WTC11 (cell line): ENCODE data around the gene KCNK15.

Experiments
- IRF2 ChIP-seq: sonication (generic); formaldehyde crosslinking; IDR thresholded peaks from 2 replicates; pipeline ENCODE4 v1.8.0; 2022; ENCODE audit warnings: low read depth, missing genetic modification reagents, borderline replicate concordance
- NFYB ChIP-seq: sonication (generic); formaldehyde crosslinking; conservative IDR thresholded peaks from 2 replicates; pipeline ENCODE4 v1.8.0; 2022; ENCODE audit warnings: low read depth, missing genetic modification reagents
- RELA ChIP-seq: sonication (generic); formaldehyde crosslinking; IDR thresholded peaks from 2 replicates; pipeline ENCODE4 v1.8.1; 2022; ENCODE audit warnings: missing genetic modification reagents, mild to moderate bottlenecking, borderline replicate concordance
- TEAD4 ChIP-seq: sonication (generic); formaldehyde crosslinking; IDR thresholded peaks from 2 replicates; pipeline ENCODE4 v1.8.0; 2022; ENCODE audit warnings: mild to moderate bottlenecking, missing genetic modification reagents
- TP53 ChIP-seq: sonication (generic); formaldehyde crosslinking; IDR thresholded peaks from 2 replicates; pipeline ENCODE4 v1.8.1; 2023; ENCODE audit warnings: mild to moderate bottlenecking, missing genetic modification reagents
- ZBTB21 ChIP-seq: sonication (generic); formaldehyde crosslinking; IDR thresholded peaks from 2 replicates; pipeline ENCODE4 v1.8.1; 2023; ENCODE audit warnings: mild to moderate bottlenecking, missing genetic modification reagents, borderline replicate concordance
- ZNF396 ChIP-seq: fragments of 250-450 bp; sonication (Bioruptor Pico); IDR thresholded peaks from 2 replicates; pipeline ENCODE4 v1.8.0; 2021; ENCODE audit warnings: mild to moderate bottlenecking, moderate library complexity, borderline replicate concordance
- ZNF416 ChIP-seq: fragments of 250-450 bp; sonication (Bioruptor Pico); IDR thresholded peaks from 2 replicates; pipeline ENCODE4 v1.9.0; 2021; ENCODE audit warnings: mild to moderate bottlenecking, inconsistent platforms
- TF ChIP-seq, protein P1 (sequence below): fragments of 200-600 bp; IDR thresholded peaks from 2 replicates; pipeline ENCODE4 v1.8.0; 2022; ENCODE audit warnings: antibody characterized with exemption
- TF ChIP-seq, protein P2 (sequence below): sonication (generic); formaldehyde crosslinking; IDR thresholded peaks from 2 replicates; pipeline ENCODE4 v1.8.0; 2022; ENCODE audit warnings: mild to moderate bottlenecking, missing genetic modification reagents
- TF ChIP-seq, protein P3 (sequence below): sonication (generic); formaldehyde crosslinking; conservative IDR thresholded peaks from 2 replicates; pipeline ENCODE4 v1.8.1; 2022; ENCODE audit warnings: mild to moderate bottlenecking, missing genetic modification reagents
- TF ChIP-seq, protein P4 (sequence below): sonication (generic); formaldehyde crosslinking; IDR thresholded peaks from 2 replicates; pipeline ENCODE4 v1.8.0; 2023; ENCODE audit warnings: missing genetic modification reagents
- TF ChIP-seq, protein P5 (sequence below): sonication (generic); formaldehyde crosslinking; IDR thresholded peaks from 2 replicates; pipeline ENCODE4 v1.8.0; 2023; ENCODE audit warnings: missing genetic modification reagents, mild to moderate bottlenecking, borderline replicate concordance

DNA sequence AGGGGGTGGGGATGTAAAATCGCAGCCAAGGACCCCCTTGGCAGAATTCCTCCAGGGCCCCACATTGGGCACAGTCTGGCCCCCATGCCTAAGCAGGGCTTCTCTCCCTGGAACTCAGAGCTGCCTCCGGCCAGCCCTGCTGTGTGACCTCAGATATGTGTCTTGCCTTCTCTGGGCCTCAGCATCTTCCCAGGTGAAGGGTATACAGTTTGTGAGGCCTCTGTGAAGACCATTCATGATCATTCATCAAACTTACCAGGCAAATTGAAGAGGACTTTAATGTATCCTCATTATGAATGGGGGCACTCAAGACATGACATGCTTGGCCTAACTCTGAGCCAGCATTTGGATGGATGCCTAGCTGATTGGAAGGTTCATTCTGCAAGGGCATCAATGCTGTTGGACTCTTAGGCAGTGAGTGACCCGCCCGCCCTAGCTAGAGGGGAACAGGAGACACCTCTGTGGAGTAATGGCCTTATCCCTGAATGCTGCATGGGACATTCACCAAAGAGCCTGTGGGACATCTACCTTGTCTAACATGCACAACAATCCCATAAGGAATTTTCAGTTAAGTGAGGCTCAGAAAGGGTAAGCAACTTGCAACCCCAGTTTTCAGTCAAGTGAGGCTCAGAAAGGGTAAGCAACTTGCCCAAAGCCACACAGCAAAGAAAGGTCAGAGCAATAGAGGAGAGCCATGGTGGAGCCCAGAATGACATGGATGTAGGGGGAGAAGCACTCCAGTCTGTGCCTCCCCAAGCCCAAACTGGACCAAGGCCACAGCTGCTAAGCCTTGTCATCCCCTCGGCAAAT, 30.0 kb upstream of the KCNK15 start:
- TF ChIP-seq, protein P1, sequence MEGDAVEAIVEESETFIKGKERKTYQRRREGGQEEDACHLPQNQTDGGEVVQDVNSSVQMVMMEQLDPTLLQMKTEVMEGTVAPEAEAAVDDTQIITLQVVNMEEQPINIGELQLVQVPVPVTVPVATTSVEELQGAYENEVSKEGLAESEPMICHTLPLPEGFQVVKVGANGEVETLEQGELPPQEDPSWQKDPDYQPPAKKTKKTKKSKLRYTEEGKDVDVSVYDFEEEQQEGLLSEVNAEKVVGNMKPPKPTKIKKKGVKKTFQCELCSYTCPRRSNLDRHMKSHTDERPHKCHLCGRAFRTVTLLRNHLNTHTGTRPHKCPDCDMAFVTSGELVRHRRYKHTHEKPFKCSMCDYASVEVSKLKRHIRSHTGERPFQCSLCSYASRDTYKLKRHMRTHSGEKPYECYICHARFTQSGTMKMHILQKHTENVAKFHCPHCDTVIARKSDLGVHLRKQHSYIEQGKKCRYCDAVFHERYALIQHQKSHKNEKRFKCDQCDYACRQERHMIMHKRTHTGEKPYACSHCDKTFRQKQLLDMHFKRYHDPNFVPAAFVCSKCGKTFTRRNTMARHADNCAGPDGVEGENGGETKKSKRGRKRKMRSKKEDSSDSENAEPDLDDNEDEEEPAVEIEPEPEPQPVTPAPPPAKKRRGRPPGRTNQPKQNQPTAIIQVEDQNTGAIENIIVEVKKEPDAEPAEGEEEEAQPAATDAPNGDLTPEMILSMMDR = no peak
- TF ChIP-seq, protein P2, sequence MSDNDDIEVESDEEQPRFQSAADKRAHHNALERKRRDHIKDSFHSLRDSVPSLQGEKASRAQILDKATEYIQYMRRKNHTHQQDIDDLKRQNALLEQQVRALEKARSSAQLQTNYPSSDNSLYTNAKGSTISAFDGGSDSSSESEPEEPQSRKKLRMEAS (CRISPR knock-in tag) = no peak
- TF ChIP-seq, protein P3, sequence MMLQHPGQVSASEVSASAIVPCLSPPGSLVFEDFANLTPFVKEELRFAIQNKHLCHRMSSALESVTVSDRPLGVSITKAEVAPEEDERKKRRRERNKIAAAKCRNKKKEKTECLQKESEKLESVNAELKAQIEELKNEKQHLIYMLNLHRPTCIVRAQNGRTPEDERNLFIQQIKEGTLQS (CRISPR knock-in tag) = no peak
- TF ChIP-seq TEAD4 (CRISPR knock-in tag) (no peak), RELA (no peak), NFYB (CRISPR knock-in tag) (no peak), TP53 (no peak), IRF2 (CRISPR knock-in tag) (no peak), ZBTB21 (no peak), ZNF416 (CRISPR knock-in tag) (no peak), ZNF396 (CRISPR knock-in tag) (no peak)
- TF ChIP-seq, protein P4, sequence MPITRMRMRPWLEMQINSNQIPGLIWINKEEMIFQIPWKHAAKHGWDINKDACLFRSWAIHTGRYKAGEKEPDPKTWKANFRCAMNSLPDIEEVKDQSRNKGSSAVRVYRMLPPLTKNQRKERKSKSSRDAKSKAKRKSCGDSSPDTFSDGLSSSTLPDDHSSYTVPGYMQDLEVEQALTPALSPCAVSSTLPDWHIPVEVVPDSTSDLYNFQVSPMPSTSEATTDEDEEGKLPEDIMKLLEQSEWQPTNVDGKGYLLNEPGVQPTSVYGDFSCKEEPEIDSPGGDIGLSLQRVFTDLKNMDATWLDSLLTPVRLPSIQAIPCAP = no peak
- TF ChIP-seq, protein P5, sequence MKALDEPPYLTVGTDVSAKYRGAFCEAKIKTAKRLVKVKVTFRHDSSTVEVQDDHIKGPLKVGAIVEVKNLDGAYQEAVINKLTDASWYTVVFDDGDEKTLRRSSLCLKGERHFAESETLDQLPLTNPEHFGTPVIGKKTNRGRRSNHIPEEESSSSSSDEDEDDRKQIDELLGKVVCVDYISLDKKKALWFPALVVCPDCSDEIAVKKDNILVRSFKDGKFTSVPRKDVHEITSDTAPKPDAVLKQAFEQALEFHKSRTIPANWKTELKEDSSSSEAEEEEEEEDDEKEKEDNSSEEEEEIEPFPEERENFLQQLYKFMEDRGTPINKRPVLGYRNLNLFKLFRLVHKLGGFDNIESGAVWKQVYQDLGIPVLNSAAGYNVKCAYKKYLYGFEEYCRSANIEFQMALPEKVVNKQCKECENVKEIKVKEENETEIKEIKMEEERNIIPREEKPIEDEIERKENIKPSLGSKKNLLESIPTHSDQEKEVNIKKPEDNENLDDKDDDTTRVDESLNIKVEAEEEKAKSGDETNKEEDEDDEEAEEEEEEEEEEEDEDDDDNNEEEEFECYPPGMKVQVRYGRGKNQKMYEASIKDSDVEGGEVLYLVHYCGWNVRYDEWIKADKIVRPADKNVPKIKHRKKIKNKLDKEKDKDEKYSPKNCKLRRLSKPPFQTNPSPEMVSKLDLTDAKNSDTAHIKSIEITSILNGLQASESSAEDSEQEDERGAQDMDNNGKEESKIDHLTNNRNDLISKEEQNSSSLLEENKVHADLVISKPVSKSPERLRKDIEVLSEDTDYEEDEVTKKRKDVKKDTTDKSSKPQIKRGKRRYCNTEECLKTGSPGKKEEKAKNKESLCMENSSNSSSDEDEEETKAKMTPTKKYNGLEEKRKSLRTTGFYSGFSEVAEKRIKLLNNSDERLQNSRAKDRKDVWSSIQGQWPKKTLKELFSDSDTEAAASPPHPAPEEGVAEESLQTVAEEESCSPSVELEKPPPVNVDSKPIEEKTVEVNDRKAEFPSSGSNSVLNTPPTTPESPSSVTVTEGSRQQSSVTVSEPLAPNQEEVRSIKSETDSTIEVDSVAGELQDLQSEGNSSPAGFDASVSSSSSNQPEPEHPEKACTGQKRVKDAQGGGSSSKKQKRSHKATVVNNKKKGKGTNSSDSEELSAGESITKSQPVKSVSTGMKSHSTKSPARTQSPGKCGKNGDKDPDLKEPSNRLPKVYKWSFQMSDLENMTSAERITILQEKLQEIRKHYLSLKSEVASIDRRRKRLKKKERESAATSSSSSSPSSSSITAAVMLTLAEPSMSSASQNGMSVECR (CRISPR knock-in tag) = no peak
